IMR-90 (cell line): Measurements from ENCODE around the gene ANKRD52. TPM values are rescaled to one million over a fixed set of nuclear protein-coding genes. Genes with fewer than 3 reads are reported as not detected.

Source experiments
- ATAC-seq: fragments of 200-7000 bp; cut with Tn5 transposase; 2 replicates; pipeline ENCODE4 v1.9.1; 2020; ENCODE audit warnings: low read depth, mild to moderate bottlenecking, moderate library complexity
- BruUV-seq: library from RNA; stranded (reverse); fragments of 400-500 nt; replicated peaks from 2 replicates; lab custom pipeline; 2021; lab: Mats Ljungman, UMichigan
- CTCF ChIA-PET: fragments of 300-600 bp; formaldehyde crosslinking; extraction: SDS; loops from one replicate; lab custom pipeline; 2021; ENCODE audit warnings: antibody characterized with exemption; lab: Yijun Ruan, JAX
- POLR2A ChIA-PET: fragments of 300-600 bp; sonication (Branson Sonifier 250); formaldehyde crosslinking; loops from one replicate; lab custom pipeline; 2022; ENCODE audit warnings: antibody characterized with exemption; ENCODE audit not compliant: unreplicated experiment; lab: Charles Lee
- DNase-seq: peaks from one replicate; pipeline ENCODE4 v3.0.0; 2013
- H2AFZ ChIP-seq: replicated peaks from 2 replicates; pipeline ENCODE3; 2013; ENCODE audit warnings: low read length, mild to moderate bottlenecking; ENCODE audit not compliant: poor library complexity
- H2AK5ac ChIP-seq: 2 replicates; pipeline ENCODE4 v1.6.1; 2013; ENCODE audit warnings: low read depth, low read length, inconsistent platforms
- H2AK9ac ChIP-seq: replicated peaks from 2 replicates; pipeline ENCODE3; 2013; ENCODE audit warnings: mild to moderate bottlenecking, low read depth, low read length, moderate library complexity; ENCODE audit not compliant: poor library complexity
- H2BK120ac ChIP-seq: 2 replicates; pipeline ENCODE4 v1.6.1; 2013; ENCODE audit warnings: low read depth, low read length, inconsistent platforms
- H2BK15ac ChIP-seq: 3 replicates; pipeline ENCODE4 v1.6.1; 2013; ENCODE audit warnings: low read depth, low read length, inconsistent platforms
- H2BK20ac ChIP-seq: 2 replicates; pipeline ENCODE4 v1.6.1; 2013; ENCODE audit warnings: low read depth, mild to moderate bottlenecking, inconsistent platforms, low read length, moderate library complexity
- H2BK5ac ChIP-seq: 2 replicates; pipeline ENCODE4 v1.6.1; 2013; ENCODE audit warnings: mild to moderate bottlenecking, low read depth, low read length, inconsistent platforms; ENCODE audit not compliant: poor library complexity, severe bottlenecking
- H3K14ac ChIP-seq: replicated peaks from 2 replicates; pipeline ENCODE4 v1.6.1; 2013; ENCODE audit warnings: low read depth, low read length, inconsistent platforms
- H3K18ac ChIP-seq: 2 replicates; pipeline ENCODE4 v1.6.1; 2013; ENCODE audit warnings: low read depth, low read length, control low read depth
- H3K23ac ChIP-seq: 2 replicates; pipeline ENCODE4 v1.6.1; 2013; ENCODE audit warnings: low read depth, low read length, inconsistent platforms
- H3K27ac ChIP-seq: 2 replicates; pipeline ENCODE4 v1.5.1; 2013; ENCODE audit warnings: mild to moderate bottlenecking, control low read depth, low read length; ENCODE audit not compliant: insufficient read depth
- H3K27me3 ChIP-seq: 2 replicates; pipeline ENCODE4 v1.6.1; 2013; ENCODE audit warnings: low read length; ENCODE audit not compliant: control insufficient read depth, insufficient read depth
- H3K36me3 ChIP-seq: 2 replicates; pipeline ENCODE4 v1.6.1; 2013; ENCODE audit warnings: low read length, mixed read lengths; ENCODE audit not compliant: control insufficient read depth, insufficient read depth
- H3K4ac ChIP-seq: 2 replicates; pipeline ENCODE4 v1.6.1; 2013; ENCODE audit warnings: low read depth, low read length, inconsistent platforms
- H3K4me1 ChIP-seq: 2 replicates; pipeline ENCODE4 v1.6.1; 2013; ENCODE audit warnings: low read length, mixed read lengths; ENCODE audit not compliant: control insufficient read depth, insufficient read depth
- H3K4me2 ChIP-seq: 2 replicates; pipeline ENCODE4 v1.6.1; 2013; ENCODE audit warnings: low read depth, mild to moderate bottlenecking, control low read depth, low read length, moderate library complexity
- H3K4me3 ChIP-seq: 2 replicates; pipeline ENCODE4 v1.5.1; 2013; ENCODE audit warnings: low read depth, mild to moderate bottlenecking, control low read depth, low read length, moderate library complexity; ENCODE audit not compliant: insufficient read depth
- H3K56ac ChIP-seq: 2 replicates; pipeline ENCODE4 v1.6.1; 2013; ENCODE audit warnings: low read length, inconsistent platforms; ENCODE audit not compliant: insufficient read depth; ENCODE audit errors: extremely low read depth
- H3K79me1 ChIP-seq, 2 experiments: 2 replicates each; pipeline ENCODE4 v1.6.1; 2013; ENCODE audit warnings: low read length in 2 of 2, inconsistent platforms in 1 of 2, low read depth in 1 of 2
- H3K9ac ChIP-seq: 2 replicates; pipeline ENCODE4 v1.6.1; 2013; ENCODE audit warnings: low read depth, low read length, control low read depth
- H3K9me1 ChIP-seq: 2 replicates; pipeline ENCODE4 v1.6.1; 2013; ENCODE audit warnings: low read length, inconsistent platforms; ENCODE audit not compliant: insufficient read depth
- H3K9me3 ChIP-seq: 2 replicates; pipeline ENCODE4 v1.6.1; 2013; ENCODE audit warnings: low read length; ENCODE audit not compliant: control insufficient read depth, insufficient read depth
- H4K20me1 ChIP-seq: 2 replicates; pipeline ENCODE4 v1.6.1; 2013; ENCODE audit warnings: low read length, inconsistent platforms; ENCODE audit not compliant: insufficient read depth
- H4K5ac ChIP-seq: 2 replicates; pipeline ENCODE4 v1.6.1; 2013; ENCODE audit warnings: mild to moderate bottlenecking, low read depth, low read length, control low read depth
- H4K8ac ChIP-seq, 2 experiments: 2 replicates each; pipeline ENCODE4 v1.6.1; 2013; ENCODE audit warnings: low read depth in 2 of 2, low read length in 2 of 2, control low read depth in 1 of 2, inconsistent platforms in 1 of 2
- H4K91ac ChIP-seq: 2 replicates; pipeline ENCODE4 v1.6.1; 2013; ENCODE audit warnings: low read depth, low read length, inconsistent platforms; ENCODE audit not compliant: insufficient read depth
- BHLHE40 ChIP-seq: fragments of 150-350 bp; IDR thresholded peaks from 2 replicates; pipeline ENCODE4 v1.6.1; 2016; ENCODE audit warnings: mild to moderate bottlenecking, low read depth, low read length
- CEBPB ChIP-seq: IDR thresholded peaks from 2 replicates; pipeline ENCODE4 v1.6.1; 2012; ENCODE audit warnings: low read depth, low read length, improper control_type of control experiment
- CHD1 ChIP-seq: IDR thresholded peaks from 2 replicates; pipeline ENCODE4 v1.6.1; 2012; ENCODE audit warnings: low read depth, low read length, improper control_type of control experiment
- FOS ChIP-seq: fragments of 150-350 bp; IDR thresholded peaks from 2 replicates; pipeline ENCODE4 v1.6.1; 2016; ENCODE audit warnings: low read depth, low read length
- MAFK ChIP-seq: IDR thresholded peaks from 2 replicates; pipeline ENCODE4 v1.6.1; 2012; ENCODE audit warnings: low read depth, low read length, improper control_type of control experiment
- MAZ ChIP-seq: IDR thresholded peaks from 2 replicates; pipeline ENCODE4 v1.6.1; 2012; ENCODE audit warnings: low read depth, mild to moderate bottlenecking, low read length, improper control_type of control experiment, moderate library complexity, borderline replicate concordance
- MXI1 ChIP-seq: IDR thresholded peaks from 2 replicates; pipeline ENCODE4 v1.6.1; 2012; ENCODE audit warnings: low read depth, mild to moderate bottlenecking, low read length, moderate library complexity, borderline replicate concordance
- NFE2L2 ChIP-seq: fragments of 150-350 bp; IDR thresholded peaks from 2 replicates; pipeline ENCODE4 v1.6.1; 2016; ENCODE audit warnings: low read depth, mild to moderate bottlenecking, low read length
- POLR2A ChIP-seq: IDR thresholded peaks from 2 replicates; pipeline ENCODE4 v1.6.1; 2012; ENCODE audit warnings: mild to moderate bottlenecking, low read depth, low read length
- RAD21 ChIP-seq: IDR thresholded peaks from 2 replicates; pipeline ENCODE4 v1.6.1; 2012; ENCODE audit warnings: low read length, improper control_type of control experiment
- RCOR1 ChIP-seq: IDR thresholded peaks from 2 replicates; pipeline ENCODE4 v1.6.1; 2012; ENCODE audit warnings: mild to moderate bottlenecking, low read length, improper control_type of control experiment; ENCODE audit not compliant: insufficient replicate concordance
- RFX5 ChIP-seq: IDR thresholded peaks from 2 replicates; pipeline ENCODE4 v1.8.0; 2012; ENCODE audit warnings: low read depth, mild to moderate bottlenecking, low read length, moderate library complexity
- SMC3 ChIP-seq: fragments of 150-350 bp; IDR thresholded peaks from 2 replicates; pipeline ENCODE4 v1.6.1; 2016; ENCODE audit warnings: low read depth, mild to moderate bottlenecking, antibody characterized with exemption, low read length, moderate library complexity
- dilution Hi-C: fragments of 300-500 bp; cut with HindIII; formaldehyde crosslinking; loops from one replicate; pipeline ENCODE4 v1.14.3; 2018; ENCODE audit warnings: low sequenced_read_pairs; ENCODE audit not compliant: unreplicated experiment
- in situ Hi-C: fragments of 300-500 bp; cut with MboI; formaldehyde crosslinking; loops from 3 replicates; pipeline ENCODE4 v1.14.3; 2019; ENCODE audit warnings: low sequenced_read_pairs, inconsistent platforms, mixed read lengths
- intact Hi-C: fragments of 100-400 bp; cut with micrococcal nuclease; formaldehyde crosslinking; loops from 2 replicates; pipeline ENCODE4 v1.10.0; 2022
- polyA plus RNA-seq, 3 experiments: library from polyadenylated mRNA; depleted of rRNA; stranded (reverse); fragments of >200 nt; gene quantifications; 2 replicates each; pipeline ENCODE4 v1.2.3, GENCODE V29; 2012; ENCODE audit warnings: low replicate concordance in 1 of 3
- total RNA-seq: library from RNA; depleted of rRNA; stranded (reverse); fragments of >200 nt; gene quantifications from 2 replicates; pipeline ENCODE4 v1.2.3, GENCODE V29; 2012
- TF ChIP-seq, protein P1 (sequence below): fragments of 150-350 bp; IDR thresholded peaks from 2 replicates; pipeline ENCODE4 v1.6.1; 2016; ENCODE audit warnings: low read depth, mild to moderate bottlenecking, low read length, moderate library complexity, borderline replicate concordance
- TF ChIP-seq, protein P2 (sequence below): fragments of 150-350 bp; IDR thresholded peaks from 2 replicates; pipeline ENCODE4 v1.6.1; 2017; ENCODE audit warnings: mild to moderate bottlenecking, antibody characterized with exemption, low read length, low read depth
- TF ChIP-seq, protein P3 (sequence below): conservative IDR thresholded peaks from 2 replicates; pipeline ENCODE4 v1.5.1; 2012; ENCODE audit warnings: mild to moderate bottlenecking, low read depth, low read length, improper control_type of control experiment

The ANKRD52 gene
- total and polyA plus RNA-seq, 2 of the 4 experiments (the other 2 are of a cell fraction) = 15.4 to 35.9 TPM

- no peak overlapping the region for H3K9ac ChIP-seq
- H3K23ac ChIP-seq = no peak overlapping the region
- no peak overlapping the region for H4K8ac ChIP-seq
- no peak overlapping the region for H3K18ac ChIP-seq
- H3K27me3 ChIP-seq = no peaks in the 10 kb centered on the region
- no peaks in the 10 kb centered on the region for H3K9me1 ChIP-seq
- H3K56ac ChIP-seq = no peak overlapping the region
- H2BK5ac ChIP-seq = no peak overlapping the region
- no peak overlapping the region for H2AFZ ChIP-seq
- no peaks in the 10 kb centered on the region for H4K20me1 ChIP-seq
- no peak overlapping the region for H2AK5ac ChIP-seq
- no peak overlapping the region for H2BK20ac ChIP-seq
- no peak overlapping the region for H3K27ac ChIP-seq
- DNase-seq (no peak), ATAC-seq (no peak)
- no peak overlapping the region for H3K4me2 ChIP-seq
- intact Hi-C loops = no loop called here
- no peak for TF ChIP-seq CHD1
- TF ChIP-seq, protein P1, sequence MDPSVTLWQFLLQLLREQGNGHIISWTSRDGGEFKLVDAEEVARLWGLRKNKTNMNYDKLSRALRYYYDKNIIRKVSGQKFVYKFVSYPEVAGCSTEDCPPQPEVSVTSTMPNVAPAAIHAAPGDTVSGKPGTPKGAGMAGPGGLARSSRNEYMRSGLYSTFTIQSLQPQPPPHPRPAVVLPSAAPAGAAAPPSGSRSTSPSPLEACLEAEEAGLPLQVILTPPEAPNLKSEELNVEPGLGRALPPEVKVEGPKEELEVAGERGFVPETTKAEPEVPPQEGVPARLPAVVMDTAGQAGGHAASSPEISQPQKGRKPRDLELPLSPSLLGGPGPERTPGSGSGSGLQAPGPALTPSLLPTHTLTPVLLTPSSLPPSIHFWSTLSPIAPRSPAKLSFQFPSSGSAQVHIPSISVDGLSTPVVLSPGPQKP = no peak
- TF ChIP-seq MAZ = no peak
- TF ChIP-seq RAD21 = no peak
- no peak for TF ChIP-seq FOS
- TF ChIP-seq, protein P2, sequence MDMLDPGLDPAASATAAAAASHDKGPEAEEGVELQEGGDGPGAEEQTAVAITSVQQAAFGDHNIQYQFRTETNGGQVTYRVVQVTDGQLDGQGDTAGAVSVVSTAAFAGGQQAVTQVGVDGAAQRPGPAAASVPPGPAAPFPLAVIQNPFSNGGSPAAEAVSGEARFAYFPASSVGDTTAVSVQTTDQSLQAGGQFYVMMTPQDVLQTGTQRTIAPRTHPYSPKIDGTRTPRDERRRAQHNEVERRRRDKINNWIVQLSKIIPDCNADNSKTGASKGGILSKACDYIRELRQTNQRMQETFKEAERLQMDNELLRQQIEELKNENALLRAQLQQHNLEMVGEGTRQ = no peak
- TF ChIP-seq MAFK = no peak
- no peak for TF ChIP-seq MXI1
- TF ChIP-seq POLR2A = no peak
- TF ChIP-seq BHLHE40 = no peak
- TF ChIP-seq, protein P3, sequence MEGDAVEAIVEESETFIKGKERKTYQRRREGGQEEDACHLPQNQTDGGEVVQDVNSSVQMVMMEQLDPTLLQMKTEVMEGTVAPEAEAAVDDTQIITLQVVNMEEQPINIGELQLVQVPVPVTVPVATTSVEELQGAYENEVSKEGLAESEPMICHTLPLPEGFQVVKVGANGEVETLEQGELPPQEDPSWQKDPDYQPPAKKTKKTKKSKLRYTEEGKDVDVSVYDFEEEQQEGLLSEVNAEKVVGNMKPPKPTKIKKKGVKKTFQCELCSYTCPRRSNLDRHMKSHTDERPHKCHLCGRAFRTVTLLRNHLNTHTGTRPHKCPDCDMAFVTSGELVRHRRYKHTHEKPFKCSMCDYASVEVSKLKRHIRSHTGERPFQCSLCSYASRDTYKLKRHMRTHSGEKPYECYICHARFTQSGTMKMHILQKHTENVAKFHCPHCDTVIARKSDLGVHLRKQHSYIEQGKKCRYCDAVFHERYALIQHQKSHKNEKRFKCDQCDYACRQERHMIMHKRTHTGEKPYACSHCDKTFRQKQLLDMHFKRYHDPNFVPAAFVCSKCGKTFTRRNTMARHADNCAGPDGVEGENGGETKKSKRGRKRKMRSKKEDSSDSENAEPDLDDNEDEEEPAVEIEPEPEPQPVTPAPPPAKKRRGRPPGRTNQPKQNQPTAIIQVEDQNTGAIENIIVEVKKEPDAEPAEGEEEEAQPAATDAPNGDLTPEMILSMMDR = no peak
- no peak for TF ChIP-seq CEBPB
- TF ChIP-seq RCOR1 = no peak
- TF ChIP-seq SMC3 = no peak
- TF ChIP-seq NFE2L2 = no peak
- TF ChIP-seq RFX5 = no peak
- no peak overlapping the region for H2AK9ac ChIP-seq
- peaks cover 12 to 15% of the 10 kb centered on the region in 2 experiments; a peak in 3 of 4 replicates for H3K79me1 ChIP-seq
- peaks cover 58% of the 10 kb centered on the region for H3K36me3 ChIP-seq
- dilution Hi-C loops = no loop called here
- no peak overlapping the region for H3K4me3 ChIP-seq
- in situ Hi-C loops = no loop called here
- H2BK15ac ChIP-seq = no peak overlapping the region
- no peaks in the 10 kb centered on the region for H3K9me3 ChIP-seq
- H4K91ac ChIP-seq = no peak overlapping the region
- H3K4ac ChIP-seq = no peak overlapping the region
- no peak overlapping the region for H2BK120ac ChIP-seq
- ChIA-PET CTCF (no interaction called here), POLR2A (no interaction called here)
- no peak overlapping the region for H3K14ac ChIP-seq
- no TSS peak for BruUV-seq
- peaks cover 2% of the 10 kb centered on the region; the same call in 1 of the 2 replicates for H3K4me1 ChIP-seq
- H4K5ac ChIP-seq = no peak overlapping the region
These were observed 22.7 kb upstream of the ANKRD52 start for GRCh38 chr12:56280849-56281248.
